Fibroblast of lung (primary cell): Measurements from ENCODE around the gene TOPORS.

Source experiments
- CTCF ChIP-seq, 2 donors: IDR thresholded peaks in 1 of 2; conservative IDR thresholded peaks in 1 of 2; 1 replicate in 1 of 2; 2 replicates in 1 of 2; pipeline ENCODE4 v1.5.1; 2011 to 2012; ENCODE audit warnings: low read length in 2 of 2, control low read depth in 1 of 2, inconsistent platforms in 1 of 2, low read depth in 1 of 2, mild to moderate bottlenecking in 1 of 2
- EZH2 ChIP-seq: IDR thresholded peaks from 2 replicates; pipeline ENCODE4 v1.5.1; 2012; ENCODE audit warnings: low read length, control low read depth, mild to moderate bottlenecking; ENCODE audit errors: missing control alignments

GRCh38 chr9:32550150-32550561, 2.2 kb downstream of the TOPORS start:
- TF ChIP-seq CTCF (conservative IDR thresholded peaks at IDR 0.05 in 1 of 2, IDR thresholded peaks at IDR 0.05 in 1 of 2; ENCODE audit: low read depth in 1 of 2, low read length in 2 of 2) (peak in 1 of 2 donors; percentile 38), EZH2 (no peak)
